WERI-Rb-1 (cell line): ENCODE measurements around the gene HYDIN.

ENCODE experiments used
- DNase-seq: peaks from one replicate; pipeline ENCODE4 v3.0.0-alpha.2; 2020
- H3K27ac ChIP-seq: fragments of 250-450 bp; sonication (Bioruptor Pico); 2 replicates; pipeline ENCODE4 v1.5.1; 2020; ENCODE audit warnings: mild to moderate bottlenecking, moderate library complexity
- H3K27me3 ChIP-seq: fragments of 250-450 bp; sonication (Bioruptor Pico); 2 replicates; pipeline ENCODE4 v1.5.1; 2021; ENCODE audit warnings: mild to moderate bottlenecking, low read depth, moderate library complexity; ENCODE audit not compliant: insufficient read depth, severe bottlenecking
- H3K36me3 ChIP-seq: fragments of 250-450 bp; sonication (Bioruptor Pico); 2 replicates; pipeline ENCODE4 v1.5.1; 2020; ENCODE audit warnings: mild to moderate bottlenecking, moderate library complexity
- H3K4me3 ChIP-seq: 2 replicates; pipeline ENCODE4 v1.5.1; 2011; ENCODE audit warnings: low read depth, mild to moderate bottlenecking, control low read depth, low read length
- H3K9me3 ChIP-seq: fragments of 250-450 bp; sonication (Bioruptor Pico); 2 replicates; pipeline ENCODE4 v1.5.1; 2021; ENCODE audit warnings: mild to moderate bottlenecking, moderate library complexity; ENCODE audit not compliant: severe bottlenecking
- TF ChIP-seq, protein P1 (sequence below): IDR thresholded peaks from 2 replicates; pipeline ENCODE4 v1.5.1; 2011; ENCODE audit warnings: low read depth, mild to moderate bottlenecking, control low read depth, inconsistent platforms, low read length

The HYDIN gene

DNA sequence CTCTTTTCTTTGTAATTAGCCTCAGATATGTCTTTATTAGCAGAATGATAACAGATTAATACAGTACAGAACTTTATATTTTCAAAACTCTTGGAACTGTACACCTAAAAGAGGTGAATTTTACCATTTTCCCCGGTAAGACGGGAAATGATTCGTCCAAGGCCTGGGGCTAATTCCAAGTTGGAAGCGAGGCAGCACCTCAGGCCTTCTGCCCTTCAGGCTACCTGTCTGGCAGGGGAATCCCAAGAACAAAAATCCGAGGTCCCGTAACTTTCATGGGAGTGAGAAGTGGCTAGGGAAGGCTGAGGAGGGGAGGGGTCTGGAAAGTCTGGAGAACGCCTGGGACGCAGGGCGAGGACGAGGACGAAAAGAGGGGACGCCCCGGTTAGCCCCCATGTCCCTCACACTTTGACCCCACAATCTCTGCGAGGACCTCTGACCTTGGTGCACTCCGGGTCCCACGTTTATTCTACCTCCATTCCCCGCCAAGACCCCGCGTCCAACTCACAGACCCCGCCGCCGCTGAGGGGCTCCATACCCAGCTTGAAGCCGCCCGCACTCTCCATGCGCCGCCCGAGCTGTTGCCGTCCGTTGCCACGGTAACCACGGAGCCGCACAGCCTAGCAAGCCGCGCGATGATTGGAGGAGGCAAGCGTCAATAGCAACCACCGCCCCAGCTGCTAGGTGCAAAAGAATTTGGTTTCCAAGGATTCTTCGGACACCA lies at the start of gene HYDIN:
Gene HYDIN (minus strand): TSS at position 601 of the 724 bp plus-strand sequence. CDS start 43,827 bp downstream, outside the sequence.
- TF ChIP-seq, protein P1, sequence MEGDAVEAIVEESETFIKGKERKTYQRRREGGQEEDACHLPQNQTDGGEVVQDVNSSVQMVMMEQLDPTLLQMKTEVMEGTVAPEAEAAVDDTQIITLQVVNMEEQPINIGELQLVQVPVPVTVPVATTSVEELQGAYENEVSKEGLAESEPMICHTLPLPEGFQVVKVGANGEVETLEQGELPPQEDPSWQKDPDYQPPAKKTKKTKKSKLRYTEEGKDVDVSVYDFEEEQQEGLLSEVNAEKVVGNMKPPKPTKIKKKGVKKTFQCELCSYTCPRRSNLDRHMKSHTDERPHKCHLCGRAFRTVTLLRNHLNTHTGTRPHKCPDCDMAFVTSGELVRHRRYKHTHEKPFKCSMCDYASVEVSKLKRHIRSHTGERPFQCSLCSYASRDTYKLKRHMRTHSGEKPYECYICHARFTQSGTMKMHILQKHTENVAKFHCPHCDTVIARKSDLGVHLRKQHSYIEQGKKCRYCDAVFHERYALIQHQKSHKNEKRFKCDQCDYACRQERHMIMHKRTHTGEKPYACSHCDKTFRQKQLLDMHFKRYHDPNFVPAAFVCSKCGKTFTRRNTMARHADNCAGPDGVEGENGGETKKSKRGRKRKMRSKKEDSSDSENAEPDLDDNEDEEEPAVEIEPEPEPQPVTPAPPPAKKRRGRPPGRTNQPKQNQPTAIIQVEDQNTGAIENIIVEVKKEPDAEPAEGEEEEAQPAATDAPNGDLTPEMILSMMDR = no peak
- Histone ChIP-seq H3K27ac (no peak within 1 kb of the TSS), H3K36me3 (no peaks in the 10 kb centered on the region), H3K27me3 (no peaks in the 10 kb centered on the region), H3K4me3 (no peak within 1 kb of the TSS), H3K9me3 (peaks cover 32% of the 10 kb centered on the region)
- no peak for DNase-seq

DNA sequence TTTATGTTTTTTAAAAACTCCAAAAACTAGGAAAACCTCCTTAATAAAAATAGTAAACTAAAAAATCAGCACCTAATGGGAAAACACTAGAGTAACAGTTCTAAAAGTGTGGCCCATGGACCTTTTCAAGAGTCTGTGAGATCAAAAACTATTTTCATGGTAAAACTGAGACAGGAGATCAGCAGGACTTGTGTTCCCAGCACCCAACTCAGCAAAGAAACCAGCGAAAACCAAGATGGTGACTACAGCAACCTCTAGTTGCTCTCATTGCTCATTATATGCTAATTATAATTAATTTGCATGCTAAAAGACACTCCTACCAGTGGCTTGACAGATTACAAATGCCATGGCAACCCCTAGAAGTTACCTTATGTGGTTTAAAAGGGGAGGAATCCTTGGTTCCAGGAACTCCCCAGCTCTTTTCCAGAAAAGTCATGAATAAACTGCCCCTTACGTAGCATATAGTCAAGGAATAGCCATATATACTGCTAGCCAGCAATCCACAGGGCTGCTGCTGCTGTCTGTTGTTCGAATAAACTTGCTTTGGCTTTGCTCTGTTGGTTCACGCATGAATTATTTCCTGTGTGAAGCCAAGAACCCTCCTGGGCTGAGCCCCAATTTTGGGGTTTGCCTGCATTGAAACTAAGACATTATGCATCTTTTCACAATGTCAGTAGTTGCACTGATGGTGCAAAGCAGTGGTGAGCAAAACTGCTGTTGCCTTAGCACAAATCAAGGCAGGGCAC lies 46.2 kb upstream of the HYDIN start:
- H3K9me3 ChIP-seq = no peaks in the 10 kb centered on the region
- H3K27me3 ChIP-seq = no peaks in the 10 kb centered on the region
- no peaks in the 10 kb centered on the region for H3K36me3 ChIP-seq
- TF ChIP-seq, protein P1 = no peak
- no peak overlapping the region for H3K4me3 ChIP-seq
- H3K27ac ChIP-seq = no peak overlapping the region
- no peak for DNase-seq

DNA sequence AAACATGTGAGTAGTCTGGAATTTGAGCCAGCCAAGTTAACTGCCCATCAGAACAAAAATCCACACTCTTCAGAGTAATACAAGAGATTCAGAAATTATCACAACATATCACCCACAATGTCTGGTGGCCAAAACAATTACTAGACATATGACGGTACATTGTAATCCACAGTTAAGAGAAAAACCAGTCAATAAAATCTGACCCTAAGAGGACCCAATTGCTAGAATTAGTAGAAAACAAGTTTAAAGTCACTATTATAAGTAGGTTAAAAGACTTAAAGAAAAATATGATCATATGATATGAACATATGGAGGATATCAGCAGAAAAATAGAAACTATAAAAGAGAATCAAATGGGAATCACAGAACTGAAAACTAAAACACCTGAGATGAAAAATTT lies 42.9 kb upstream of the HYDIN start:
- H3K4me3 ChIP-seq = no peak overlapping the region
- H3K36me3 ChIP-seq = no peaks in the 10 kb centered on the region
- H3K27me3 ChIP-seq = no peaks in the 10 kb centered on the region
- H3K9me3 ChIP-seq = no peaks in the 10 kb centered on the region
- H3K27ac ChIP-seq = no peak overlapping the region
- TF ChIP-seq, protein P1 = no peak
- DNase-seq = no peak

DNA sequence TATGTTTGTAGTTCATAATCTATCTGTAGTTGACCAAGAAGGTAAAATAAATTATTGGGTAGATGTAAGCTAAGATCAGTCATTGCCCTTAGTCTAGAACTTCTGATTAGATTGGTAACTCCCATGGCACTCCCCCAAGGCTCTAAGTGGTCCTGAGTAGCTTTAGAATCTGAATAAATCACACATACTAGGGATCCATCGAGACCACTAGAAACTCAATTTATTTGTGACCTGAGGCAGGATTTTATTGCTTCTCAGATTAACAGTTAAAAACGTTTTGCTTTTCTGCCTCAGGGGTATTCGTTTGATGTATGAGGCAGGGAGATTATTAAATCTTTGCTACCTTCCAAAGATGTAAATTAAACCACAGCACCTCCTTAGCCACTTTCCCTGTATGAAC lies 33.8 kb upstream of the HYDIN start:
- Histone ChIP-seq H3K4me3 (no peak overlapping the region), H3K27me3 (no peaks in the 10 kb centered on the region), H3K27ac (no peak overlapping the region), H3K36me3 (no peaks in the 10 kb centered on the region), H3K9me3 (no peaks in the 10 kb centered on the region)
- DNase-seq = no peak
- TF ChIP-seq, protein P1 = no peak

DNA sequence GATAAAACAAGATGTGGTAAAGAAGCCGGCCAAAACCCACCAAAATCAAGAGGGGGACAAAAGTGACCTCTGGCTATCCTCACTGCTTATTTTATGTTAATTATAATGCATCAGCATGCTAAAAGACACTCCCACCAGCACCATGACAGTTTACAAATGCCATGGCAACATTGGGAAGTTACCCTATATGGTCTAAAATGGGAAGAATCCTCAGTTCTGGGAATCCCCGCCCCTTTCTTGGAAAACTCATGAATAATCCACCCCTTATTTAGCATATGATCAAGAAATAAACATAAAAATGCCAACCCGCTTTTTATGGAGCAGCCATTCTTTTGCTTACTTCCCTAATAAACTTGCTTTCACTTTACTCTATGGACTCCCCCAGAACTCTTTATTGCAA lies 33.1 kb upstream of the HYDIN start:
- Histone ChIP-seq H3K27ac (no peak overlapping the region), H3K4me3 (no peak overlapping the region), H3K27me3 (no peaks in the 10 kb centered on the region), H3K36me3 (no peaks in the 10 kb centered on the region), H3K9me3 (no peaks in the 10 kb centered on the region)
- TF ChIP-seq, protein P1 = no peak
- DNase-seq = no peak
